Hematopoietic multipotent progenitor cell (in vitro differentiated cells): Measurements from ENCODE around the gene JARID2. TPM values are rescaled to one million over a fixed set of nuclear protein-coding genes. Genes with fewer than 3 reads are reported as not detected.

Experiments used
- DNase-seq, 3 donors: peaks; one replicate each; pipeline ENCODE4 v3.0.0-alpha.2; 2011 to 2015; ENCODE audit warnings: low read depth in 2 of 3, low spot score in 2 of 3
- total RNA-seq: library from RNA; depleted of rRNA; stranded (reverse); fragments of >200 nt; gene quantifications from one replicate; pipeline ENCODE4 v1.2.3, GENCODE V29; 2012

JARID2 gene
- total RNA-seq, 1 donor: 43.4 TPM

DNA sequence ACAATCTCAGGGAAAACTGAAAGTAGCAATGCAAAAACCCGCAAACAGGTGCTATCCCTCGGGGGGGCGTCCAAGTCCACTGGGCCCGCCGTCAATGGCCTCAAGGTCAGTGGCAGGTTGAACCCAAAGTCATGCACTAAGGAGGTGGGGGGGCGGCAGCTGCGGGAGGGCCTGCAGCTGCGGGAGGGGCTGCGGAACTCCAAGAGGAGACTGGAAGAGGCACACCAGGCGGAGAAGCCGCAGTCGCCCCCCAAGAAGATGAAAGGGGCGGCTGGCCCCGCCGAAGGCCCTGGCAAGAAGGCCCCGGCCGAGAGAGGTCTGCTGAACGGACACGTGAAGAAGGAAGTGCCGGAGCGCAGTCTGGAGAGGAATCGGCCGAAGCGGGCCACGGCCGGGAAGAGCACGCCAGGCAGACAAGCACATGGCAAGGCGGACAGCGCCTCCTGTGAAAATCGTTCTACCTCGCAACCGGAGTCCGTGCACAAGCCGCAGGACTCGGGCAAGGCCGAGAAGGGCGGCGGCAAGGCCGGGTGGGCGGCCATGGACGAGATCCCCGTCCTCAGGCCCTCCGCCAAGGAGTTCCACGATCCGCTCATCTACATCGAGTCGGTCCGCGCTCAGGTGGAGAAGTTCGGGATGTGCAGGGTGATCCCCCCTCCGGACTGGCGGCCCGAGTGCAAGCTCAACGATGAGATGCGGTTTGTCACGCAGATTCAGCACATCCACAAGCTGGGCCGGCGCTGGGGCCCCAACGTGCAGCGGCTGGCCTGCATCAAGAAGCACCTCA, 250.7 kb downstream of the JARID2 start:
- no peak for DNase-seq

DNA sequence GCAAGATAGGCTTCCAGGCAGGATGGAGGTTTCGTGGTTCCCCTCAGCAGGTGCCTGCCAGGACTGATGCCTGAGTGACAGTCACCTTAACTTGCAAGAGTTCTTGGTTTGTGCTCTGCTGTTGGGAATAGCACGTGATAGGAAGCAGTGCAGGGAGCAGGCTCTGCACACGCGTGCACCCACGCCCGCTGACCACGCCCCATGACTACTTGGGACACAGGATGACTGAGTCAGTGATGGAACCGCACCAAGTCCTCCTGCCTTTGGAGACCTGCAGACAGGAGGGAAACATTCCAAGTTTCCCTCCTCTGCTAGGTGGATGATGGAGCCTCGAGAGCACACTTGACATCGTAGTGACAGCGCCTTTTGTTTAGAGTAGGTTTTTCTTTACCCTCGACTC, 252.8 kb downstream of the JARID2 start:
- no peak for DNase-seq

DNA sequence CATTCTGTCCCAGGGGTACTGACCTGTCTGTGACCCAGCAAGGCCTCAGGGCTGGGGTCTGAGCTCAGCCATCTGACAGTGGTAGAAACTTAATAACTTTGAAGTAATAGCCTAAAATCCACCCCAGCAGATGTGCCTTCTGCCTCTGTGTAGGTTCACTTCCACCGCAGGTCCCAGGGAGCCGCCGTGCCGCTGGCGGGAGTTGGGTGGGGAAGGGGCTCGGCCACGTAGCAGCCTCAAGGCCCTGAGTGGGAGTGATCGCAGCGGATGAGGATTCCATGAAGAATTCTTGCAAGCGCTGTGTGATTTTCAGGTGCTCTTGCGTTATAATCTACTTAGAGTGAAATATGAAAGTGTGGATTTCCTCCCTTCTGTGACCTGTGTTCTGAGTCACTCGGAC, 253.3 kb downstream of the JARID2 start:
- no peak for DNase-seq

DNA sequence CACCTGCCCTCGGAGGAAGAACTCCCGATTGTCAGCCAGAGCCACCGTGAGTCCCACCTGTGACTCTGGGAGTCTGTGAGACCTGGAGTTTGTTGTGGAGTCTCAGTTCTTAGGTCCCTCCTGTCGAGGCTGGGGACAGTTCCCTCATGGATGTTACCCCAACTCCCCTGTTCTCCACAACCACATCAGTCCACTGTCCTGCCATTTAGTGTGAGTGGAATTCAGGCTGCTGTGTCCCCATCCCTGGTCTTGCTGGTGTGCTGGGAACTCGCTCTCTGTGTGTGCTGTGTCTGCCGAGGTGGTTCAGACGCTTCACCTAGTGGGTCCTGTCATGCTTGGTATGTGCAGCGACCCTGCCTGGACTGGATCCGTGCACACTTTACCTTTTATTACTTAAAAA, 253.7 kb downstream of the JARID2 start:
- DNase-seq: no peak

DNA sequence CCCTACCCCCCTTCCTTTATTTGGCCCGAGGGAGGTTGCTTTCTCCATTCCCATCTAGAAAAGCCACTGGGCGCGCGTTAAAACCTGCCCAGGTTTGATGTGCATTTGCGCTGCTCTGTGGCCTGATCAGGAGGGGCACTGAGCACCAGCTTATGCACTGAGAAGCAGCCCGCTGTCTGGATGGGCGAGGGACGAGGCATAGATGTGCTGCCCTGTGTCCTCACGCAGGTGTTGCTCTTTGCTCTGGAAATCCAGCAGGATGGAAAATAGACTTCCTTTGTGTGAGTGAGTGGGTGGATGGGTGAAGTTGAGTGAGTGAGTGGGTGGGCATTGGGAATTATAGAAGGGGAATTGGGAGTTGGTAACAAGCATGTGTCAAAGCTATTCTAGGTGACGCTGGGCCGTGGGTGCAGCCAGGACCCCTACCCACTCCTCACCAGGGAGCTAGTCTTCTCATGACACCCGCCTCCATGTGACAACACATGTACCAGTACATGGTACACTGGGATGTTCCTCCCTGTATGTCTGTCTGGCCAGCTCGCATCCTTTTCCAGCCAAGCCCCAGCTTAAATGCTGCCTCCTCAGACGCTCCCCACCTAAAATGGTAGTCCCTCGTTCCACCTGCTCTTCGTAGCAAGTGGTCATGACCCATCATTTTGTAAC, 254.3 kb downstream of the JARID2 start:
- no peak for DNase-seq

DNA sequence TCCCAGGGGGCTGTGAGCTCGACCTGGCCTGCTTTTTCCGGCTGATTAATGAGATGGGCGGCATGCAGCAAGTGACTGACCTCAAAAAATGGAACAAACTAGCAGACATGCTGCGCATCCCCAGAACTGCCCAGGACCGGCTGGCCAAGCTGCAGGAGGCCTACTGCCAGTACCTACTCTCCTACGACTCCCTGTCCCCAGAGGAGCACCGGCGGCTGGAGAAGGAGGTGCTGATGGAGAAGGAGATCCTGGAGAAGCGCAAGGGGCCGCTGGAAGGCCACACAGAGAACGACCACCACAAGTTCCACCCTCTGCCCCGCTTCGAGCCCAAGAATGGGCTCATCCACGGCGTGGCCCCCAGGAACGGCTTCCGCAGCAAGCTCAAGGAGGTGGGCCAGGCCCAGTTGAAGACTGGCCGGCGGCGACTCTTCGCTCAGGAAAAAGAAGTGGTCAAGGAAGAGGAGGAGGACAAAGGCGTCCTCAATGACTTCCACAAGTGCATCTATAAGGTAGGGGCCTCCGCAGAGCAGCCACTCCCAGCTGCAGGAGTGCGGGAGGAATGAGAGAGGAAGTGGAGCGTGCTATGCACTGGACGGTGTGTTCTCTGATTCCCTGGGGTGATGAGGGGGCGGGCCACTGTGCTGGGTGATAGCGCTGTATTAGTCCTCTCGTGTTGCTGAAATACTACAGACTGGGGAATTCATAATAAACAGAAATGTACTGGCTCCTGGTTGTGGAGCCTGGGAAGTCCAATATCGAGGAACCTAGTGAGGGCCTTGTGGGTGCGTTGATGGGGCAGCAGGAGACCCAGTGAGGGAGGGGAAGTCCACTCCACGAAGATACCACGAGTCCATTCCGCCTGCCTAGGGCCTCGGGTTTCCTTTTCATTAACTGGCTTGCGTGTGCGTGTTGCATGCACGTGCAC, 255.3 kb downstream of the JARID2 start:
- no peak for DNase-seq

DNA sequence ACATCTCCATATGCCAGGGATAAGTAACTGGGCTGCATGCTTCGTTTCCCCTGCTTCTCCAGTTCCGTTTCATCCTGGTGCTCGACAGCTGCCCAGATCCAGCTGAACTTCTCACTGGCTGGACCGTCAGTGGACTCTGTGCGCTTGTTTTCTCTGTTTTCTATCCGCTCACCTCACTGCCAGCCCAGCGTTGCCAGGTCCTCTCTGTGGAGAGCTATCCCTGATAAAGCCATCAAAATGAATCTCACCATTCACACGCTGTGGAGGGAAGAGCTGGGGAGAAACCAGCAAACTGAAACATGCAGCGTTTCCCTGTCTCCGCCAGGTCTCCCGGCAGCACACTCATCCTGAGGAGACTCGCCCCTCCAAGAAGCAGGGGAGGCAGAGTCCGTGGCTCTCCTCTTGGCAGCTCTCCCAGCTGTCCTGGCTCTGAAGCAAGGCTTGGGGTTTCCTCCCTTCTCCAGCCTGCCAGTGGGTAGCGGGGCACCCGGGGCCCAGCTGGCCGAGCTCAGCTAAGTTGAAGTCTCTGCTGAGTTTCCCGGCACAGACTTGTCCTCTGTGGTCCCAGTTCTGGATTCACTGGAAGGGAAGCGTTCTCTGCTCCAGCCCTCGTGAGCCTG, 256.1 kb downstream of the JARID2 start:
- no peak for DNase-seq

DNA sequence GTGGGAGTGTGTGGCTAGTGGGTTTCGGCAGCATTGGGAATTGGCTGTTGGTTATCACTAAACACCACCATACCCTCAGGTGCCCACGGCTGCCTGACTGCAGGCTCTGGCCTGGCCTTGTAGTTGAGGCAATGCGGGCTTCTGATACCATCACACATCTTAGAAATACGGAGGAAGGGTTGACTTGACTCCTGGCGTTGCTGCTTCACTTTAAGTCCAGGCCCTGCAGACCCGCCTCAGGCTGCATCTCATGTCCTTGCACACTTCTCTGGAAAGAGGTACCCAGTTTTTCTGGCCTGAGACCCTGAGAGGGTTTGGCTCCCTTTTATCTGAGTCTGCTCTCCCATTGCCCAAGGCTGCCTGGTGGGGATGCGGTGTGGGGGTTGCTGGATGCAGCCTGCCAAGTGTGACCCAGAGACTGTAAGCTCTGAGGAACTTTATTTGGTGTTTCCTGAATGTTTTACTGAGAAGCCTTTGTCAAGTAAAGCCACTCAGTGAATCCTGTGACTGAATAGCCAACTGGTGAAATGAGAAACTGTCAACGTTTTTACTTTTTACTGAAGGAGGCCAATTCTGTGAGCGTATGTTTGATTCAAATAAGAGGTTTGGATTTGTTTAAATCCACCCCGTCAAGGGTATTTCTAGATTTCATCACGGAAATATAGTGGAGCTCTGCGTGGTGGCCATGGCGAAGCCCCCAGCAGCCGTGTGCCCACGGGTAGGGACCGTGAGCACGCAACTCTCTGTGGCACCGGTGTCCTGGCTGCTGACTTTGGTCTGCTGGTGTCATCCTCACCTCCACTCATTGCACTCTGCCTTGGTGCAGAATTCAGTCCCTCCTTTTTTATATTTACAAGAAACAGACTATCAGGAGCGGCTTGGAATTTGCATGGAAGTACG, 256.8 kb downstream of the JARID2 start:
- DNase-seq: no peak

DNA sequence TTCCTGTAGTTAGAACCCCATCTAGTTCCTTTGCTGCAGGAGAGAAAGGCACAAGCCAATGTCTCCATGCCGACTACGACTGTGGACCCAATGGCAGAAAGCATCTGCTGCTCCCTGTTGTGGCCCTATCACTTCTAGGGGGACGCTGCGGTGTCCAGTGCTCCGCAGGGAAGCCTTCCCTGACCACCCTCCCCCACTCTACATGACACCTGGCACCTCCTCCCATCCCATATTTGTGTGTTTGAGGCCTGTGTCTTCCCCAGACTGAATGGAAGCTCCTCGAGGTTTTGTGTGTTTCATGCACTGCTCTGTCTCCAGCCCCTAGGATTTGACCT, 257.4 kb downstream of the JARID2 start:
- DNase-seq: no peak

DNA sequence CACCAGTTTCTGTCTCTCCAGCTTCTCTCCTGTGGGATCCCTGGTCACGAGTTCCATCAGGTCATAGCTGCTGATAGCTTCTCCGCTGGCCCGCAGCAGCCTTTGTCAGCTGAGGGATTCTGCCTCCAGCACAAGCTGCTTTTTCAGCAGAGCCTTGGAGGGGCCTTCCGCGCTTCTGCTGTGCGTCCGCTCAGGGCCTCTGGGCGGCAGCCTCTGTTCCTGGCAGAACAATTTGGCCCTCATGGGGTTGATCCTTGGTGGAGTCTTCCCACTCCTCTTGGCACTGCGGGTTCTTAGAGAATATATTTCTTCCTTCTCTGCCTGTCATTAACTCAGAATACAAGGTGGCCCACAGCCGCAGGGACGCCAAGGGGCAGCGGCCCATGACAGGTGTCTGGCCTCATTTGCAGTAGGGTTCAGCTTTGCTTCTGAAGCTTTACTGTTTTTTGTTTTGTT, 258.2 kb downstream of the JARID2 start:
- no peak for DNase-seq

DNA sequence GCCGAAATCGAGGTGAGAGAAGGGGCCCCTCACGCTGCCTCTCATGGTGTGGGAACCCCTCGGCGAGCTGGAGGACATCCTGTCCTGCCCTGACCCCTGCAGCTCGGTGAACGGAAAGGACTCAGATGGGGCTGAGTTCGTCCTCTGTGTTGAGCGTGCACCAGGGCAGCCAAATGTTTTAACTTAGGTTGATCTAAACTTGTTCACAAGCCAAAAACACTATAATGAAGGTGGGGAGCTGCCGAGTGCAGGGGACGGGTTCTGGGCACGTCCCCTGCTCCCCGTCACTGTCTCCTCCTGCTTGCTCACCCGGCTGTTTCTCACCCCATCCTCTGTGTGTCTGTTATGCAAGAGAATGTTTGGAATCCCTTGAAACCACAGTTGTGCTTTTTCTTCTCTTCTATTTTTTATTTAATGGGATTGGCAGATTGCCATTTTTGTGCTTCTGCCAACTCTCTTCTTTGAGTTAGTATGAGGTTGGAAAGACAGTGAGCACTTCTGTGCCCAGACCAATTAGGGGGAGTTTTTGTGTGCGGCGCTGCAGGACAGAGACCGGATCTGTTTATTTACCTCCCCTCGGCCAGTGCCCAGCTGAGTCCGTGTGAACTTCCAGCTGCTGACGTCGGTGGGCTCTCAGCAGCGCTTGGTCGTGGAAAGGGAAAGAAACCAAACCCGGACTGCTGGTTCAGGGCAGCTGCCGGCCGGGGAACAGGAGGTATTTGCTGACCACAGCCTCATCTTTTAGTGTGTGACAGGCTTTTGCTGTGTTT, 258.9 kb downstream of the JARID2 start:
- DNase-seq: no peak

DNA sequence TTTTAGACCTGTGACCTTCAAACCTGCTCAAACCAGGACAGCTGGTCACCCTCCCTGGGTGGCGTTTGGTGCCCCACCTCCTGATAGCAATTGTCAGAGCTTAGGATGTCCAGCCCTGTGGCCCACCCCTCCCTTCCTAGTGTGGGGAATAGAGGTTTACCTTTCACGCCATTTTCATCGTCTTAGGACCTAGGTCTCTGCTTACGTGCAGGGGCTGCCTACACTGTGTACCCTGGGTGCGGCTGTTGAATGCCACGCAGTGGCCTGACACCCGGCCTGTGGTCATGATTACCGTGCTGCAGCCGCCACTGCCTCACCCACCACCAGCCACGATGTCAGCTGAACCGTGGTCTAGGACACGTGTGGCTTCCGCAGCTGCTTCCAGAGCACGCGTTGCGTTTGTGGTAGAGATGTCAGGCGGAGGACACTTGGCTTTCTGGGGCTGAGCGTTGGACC, 259.6 kb downstream of the JARID2 start:
- DNase-seq: no peak

DNA sequence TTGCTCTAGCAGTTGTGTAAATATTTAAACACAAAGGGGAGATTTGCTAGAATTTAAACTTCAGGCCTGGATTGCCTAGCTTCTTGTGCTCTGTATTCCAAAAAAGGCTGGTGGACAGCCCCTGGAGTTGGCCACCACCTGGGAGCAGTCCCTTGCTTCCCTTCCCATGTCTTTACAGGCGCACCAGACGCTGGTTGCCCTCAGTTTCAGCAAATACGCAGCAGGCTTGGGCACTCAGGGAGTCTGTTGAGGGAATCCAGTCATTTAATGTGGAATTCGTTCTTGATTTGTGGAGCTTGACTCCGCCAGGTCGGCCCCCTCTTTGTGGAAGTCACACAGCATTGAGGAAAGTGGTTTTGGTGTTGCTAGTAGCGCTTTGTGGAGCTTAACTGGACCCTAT, 260.2 kb downstream of the JARID2 start:
- DNase-seq: no peak

DNA sequence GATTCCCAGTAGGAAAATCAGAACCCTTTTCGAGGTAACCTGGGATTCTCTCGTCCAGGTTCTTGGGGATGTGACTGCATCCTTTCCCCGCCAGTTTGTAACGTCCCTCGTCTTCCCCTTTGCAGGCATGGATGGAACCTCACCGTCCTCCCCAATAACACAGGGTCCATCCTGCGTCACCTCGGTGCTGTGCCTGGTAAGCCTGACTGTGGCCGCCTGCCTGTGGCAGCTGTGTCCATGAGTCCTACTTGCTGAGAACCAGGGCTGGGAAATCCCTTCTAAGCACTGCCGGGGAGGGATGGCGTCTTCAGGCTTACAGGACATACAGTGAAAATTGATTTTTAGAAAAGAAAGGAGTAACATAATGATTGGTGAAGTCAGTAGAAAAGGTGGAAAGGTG, 261.4 kb downstream of the JARID2 start:
- no peak for DNase-seq

DNA sequence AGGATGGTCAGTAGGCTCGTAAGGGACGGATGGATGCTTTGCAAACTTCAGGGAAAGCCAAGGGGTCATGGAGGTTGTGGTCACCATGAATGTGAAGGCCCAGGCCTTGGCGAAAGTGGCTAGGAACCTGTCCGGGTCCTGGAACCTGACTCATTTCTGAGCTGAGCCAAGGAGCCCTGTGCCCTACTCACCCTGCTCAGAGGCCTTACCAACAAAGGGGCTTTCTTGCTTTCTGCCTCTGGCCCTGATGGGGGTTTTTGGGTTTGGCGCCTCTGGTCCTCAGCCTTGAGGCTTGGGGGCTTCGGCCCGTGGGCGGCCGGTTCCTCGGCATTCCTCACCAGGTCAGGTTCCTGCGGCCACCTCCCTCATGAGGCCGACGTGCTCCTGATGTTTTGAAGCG, 261.9 kb downstream of the JARID2 start:
- DNase-seq: no peak

DNA sequence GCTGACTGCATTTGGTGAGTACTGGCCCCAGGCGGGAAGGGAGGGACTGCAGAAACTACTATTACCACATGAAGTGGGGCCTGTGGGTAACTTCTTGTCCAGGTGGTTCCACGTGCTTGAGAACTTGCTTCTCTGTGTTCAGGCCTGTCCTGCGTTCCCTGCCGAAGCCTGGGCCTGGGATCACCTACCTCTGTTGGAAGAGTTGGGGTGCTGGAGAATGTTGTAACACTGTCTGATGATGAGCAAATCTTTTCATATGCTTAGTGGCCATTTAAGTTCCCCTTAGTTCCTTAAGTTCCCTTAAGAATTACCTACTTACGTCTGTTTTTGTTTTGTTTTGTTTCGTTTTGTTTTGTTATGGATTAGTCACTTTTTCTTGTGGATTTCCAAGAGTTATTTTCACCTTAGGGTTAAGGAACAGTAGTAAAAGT, 262.6 kb downstream of the JARID2 start:
- no peak for DNase-seq

DNA sequence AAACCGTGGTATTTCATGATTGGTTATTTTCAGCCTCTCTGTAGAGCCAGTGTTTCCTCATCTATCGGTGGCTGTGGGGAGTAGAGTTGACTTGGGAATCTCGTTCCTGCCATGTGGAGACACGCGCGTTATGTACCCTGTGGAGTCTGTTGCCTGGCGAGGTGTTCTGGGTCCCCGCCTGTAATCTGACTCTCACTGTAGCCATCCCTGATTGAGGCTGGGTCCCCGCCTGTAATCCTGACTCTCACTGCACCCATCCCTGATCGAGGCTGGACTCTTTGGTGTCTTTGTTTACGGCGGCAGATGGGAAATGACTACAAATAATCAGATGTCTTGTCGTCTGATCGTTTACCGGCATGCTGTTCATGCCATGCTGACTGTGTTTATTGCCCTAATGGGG, 263.1 kb downstream of the JARID2 start:
- DNase-seq: no peak

DNA sequence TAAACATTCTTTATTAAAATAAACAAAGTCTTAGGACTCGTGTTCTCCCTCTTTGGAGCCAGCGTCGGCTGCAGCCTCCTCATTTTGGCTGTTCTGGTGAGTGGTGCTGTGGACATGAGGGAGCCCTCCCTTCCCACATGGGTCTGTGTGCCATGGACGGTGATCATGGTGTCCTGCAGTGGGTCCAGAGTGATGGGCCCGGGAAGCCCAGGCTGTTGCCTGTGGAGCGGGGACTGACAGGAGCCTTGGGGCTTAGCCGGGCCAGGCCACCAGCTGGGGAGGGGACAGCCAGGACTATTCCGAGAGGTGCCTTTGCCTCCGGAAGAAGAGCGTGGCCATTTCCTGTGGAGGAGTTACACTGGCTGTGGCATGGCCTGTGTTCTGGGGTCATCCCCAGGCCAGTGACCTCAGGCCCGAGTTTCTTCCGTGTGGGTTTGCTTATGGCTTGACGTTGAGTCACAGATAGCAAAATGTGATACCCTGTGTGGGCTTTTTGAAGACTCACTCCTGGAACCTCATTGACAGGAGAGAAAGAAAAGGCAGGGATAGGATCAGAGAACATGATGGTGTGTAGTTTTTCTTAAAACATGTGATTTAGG, 263.6 kb downstream of the JARID2 start:
- DNase-seq: no peak

DNA sequence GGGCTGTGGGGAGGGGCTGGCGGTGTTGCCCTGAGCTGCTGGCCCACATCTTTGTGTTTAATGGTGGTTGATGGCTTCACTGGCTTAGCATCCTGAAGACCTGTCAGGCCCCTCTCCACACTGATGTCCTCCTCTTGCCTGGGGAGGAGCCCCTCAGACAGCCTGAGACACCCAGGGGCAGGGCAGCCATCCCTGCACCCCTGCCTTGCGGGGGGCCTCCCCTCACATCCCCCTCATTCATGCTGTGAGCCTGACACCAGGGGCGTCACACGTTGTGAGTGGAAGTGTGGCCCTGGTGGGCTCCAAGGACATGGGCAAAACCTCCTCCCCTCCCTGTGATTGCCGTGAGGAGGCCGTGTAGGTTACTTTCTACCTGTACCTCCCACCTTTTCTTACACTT, 264.3 kb downstream of the JARID2 start:
- DNase-seq: no peak
